Testis (tissue), 3 donors: ENCODE data around the gene FOSB. TPM values are rescaled to one million over a fixed set of nuclear protein-coding genes. Genes with fewer than 3 reads are reported as not detected.

ENCODE experiments used
- DNase-seq: peaks from one replicate; pipeline ENCODE4 v3.0.0-alpha.2; 2019
- H3K27ac ChIP-seq, 2 donors: fragments of 200-600 bp; sonication (generic); one replicate each; pipeline ENCODE4 v1.5.1; 2019
- H3K27me3 ChIP-seq: fragments of 200-600 bp; sonication (generic); one replicate; pipeline ENCODE4 v1.5.1; 2019
- H3K36me3 ChIP-seq: fragments of 200-600 bp; sonication (generic); one replicate; pipeline ENCODE4 v1.5.1; 2017; ENCODE audit warnings: low read depth; ENCODE audit errors: missing control alignments
- H3K4me1 ChIP-seq: fragments of 200-600 bp; sonication (generic); one replicate; pipeline ENCODE4 v1.5.1; 2019
- H3K4me3 ChIP-seq, 2 donors: fragments of 200-600 bp; sonication (generic); one replicate each; pipeline ENCODE4 v1.5.1; 2017 to 2019
- H3K9me3 ChIP-seq: fragments of 200-600 bp; sonication (generic); one replicate; pipeline ENCODE4 v1.5.1; 2017
- CTCF ChIP-seq, 3 experiments: fragments of 450-650 bp in 2 of 3; fragments of 200-600 bp in 1 of 3; sonication (generic) in 1 of 3; IDR thresholded peaks; one replicate each; pipeline ENCODE4 v1.5.1; 2016 to 2019; ENCODE audit warnings: antibody characterized with exemption in 3 of 3, mild to moderate bottlenecking in 2 of 3, moderate library complexity in 1 of 3
- POLR2A ChIP-seq: fragments of 450-650 bp; IDR thresholded peaks from one replicate; pipeline ENCODE4 v1.6.1; 2017; ENCODE audit warnings: antibody characterized with exemption, mild to moderate bottlenecking, moderate library complexity
- WGBS, 2 donors: methylation state at CpG; one replicate each; pipeline ENCODE4 v1.1.5; 2018; 5-methylcytosine and 5-hydroxymethylcytosine counted together
- intact Hi-C: fragments of 100-400 bp; cut with DNase I; formaldehyde crosslinking; loops from one replicate; pipeline ENCODE4 v1.15.1; 2023; ENCODE audit warnings: low total_unique reads
- polyA plus RNA-seq: library from polyadenylated mRNA; stranded (reverse); fragments of 350-450 nt; fragmentation: Illumina TruSeq; extraction: RNeasy Lipid Tissue Mini Kit (QIAGEN cat#74804); gene quantifications from one replicate; pipeline ENCODE4 v1.2.3, GENCODE V29; 2014; ENCODE audit warnings: low read depth, low replicate concordance; ENCODE audit not compliant: insufficient read depth
- total RNA-seq, 2 donors: library from RNA; depleted of rRNA; stranded (reverse); fragments of >200 nt; gene quantifications; one replicate each; pipeline ENCODE4 v1.2.3, GENCODE V29; 2016

FOSB gene
- total and polyA plus RNA-seq, 3 donors from 2014 or later, result 1.2 to 22.7 (median 3.9) TPM

- TF ChIP-seq POLR2A (no peak), CTCF (IDR thresholded peaks at IDR 0.05) (no peak)
- Histone ChIP-seq H3K4me3 (peak overlapping the region; percentile 26 to 53), H3K27ac (no peak overlapping the region), H3K36me3 (no peaks in the 10 kb centered on the region), H3K4me1 (no peaks in the 10 kb centered on the region), H3K9me3 (no peaks in the 10 kb centered on the region), H3K27me3 (no peaks in the 10 kb centered on the region)
- intact Hi-C loops, result no loop called here
- DNase-seq, result peak; percentile 58
- WGBS, 2 donors, result 11% methylated on average over 23 to 33 of the region's 37 CpGs
These were observed 31.7 kb downstream of the FOSB start for GRCh38 chr19:45499196-45500180.

DNA sequence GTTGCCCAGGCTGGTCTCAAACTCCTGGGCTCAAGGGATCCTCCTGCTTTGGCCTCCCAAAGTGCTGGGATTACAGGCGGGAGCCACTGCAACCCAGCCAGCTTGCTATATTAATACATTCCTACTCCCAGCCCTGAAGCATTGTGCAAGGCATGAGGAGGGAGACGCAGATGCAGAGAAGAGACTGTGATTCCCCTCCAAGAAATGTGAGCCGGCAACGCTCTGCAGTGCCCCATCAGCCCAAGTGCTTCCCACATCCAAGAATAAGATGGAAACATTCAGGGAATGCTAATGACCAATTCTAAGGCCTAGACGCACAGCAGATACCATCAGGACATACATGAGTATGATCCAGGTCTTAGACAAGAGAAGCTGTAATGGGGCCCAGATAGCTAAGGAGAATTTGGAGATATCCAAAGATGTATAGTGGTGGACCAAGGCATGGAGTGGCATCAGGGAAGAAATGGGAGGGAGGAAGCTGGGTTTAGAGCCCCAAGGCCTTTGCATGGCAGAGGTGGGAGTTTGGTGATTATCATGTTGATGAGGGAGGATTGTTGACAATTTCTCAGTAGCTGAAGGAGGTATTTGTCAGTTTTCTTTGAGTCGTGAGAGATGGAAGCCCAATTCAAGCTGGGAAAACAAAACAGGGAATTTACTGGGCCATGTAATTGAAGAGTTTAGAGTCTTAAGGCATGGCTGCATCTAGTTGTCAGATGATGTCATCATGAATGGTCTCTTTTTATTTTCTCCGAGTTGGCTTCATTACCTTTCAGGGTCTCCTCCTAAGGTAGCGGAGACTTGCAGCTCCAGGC lies 33.3 kb downstream of the FOSB start:
- no peak overlapping the region for H3K4me3 ChIP-seq
- intact Hi-C loops, result no loop called here
- no peaks in the 10 kb centered on the region for H3K9me3 ChIP-seq
- H3K36me3 ChIP-seq, result no peaks in the 10 kb centered on the region
- H3K27me3 ChIP-seq, result no peaks in the 10 kb centered on the region
- peaks cover 7% of the 10 kb centered on the region for H3K4me1 ChIP-seq
- no peak for DNase-seq
- no peak for TF ChIP-seq POLR2A
- no peak for TF ChIP-seq CTCF (IDR thresholded peaks at IDR 0.05)
- H3K27ac ChIP-seq, result no peak overlapping the region
- WGBS, 2 donors, result 64 to 72% methylated on average over 8 of the region's 8 CpGs

GRCh38 chr19:45501730-45502014 lies 33.9 kb downstream of the FOSB start:
- Histone ChIP-seq H3K4me1 (peaks cover 7% of the 10 kb centered on the region), H3K27ac (no peak overlapping the region), H3K36me3 (no peaks in the 10 kb centered on the region), H3K27me3 (no peaks in the 10 kb centered on the region), H3K9me3 (no peaks in the 10 kb centered on the region), H3K4me3 (no peak overlapping the region)
- 40 to 51% methylated on average over 1 to 2 of the region's 2 CpGs for WGBS, 2 donors
- intact Hi-C loops, result no loop called here
- DNase-seq, result no peak
- no peak for TF ChIP-seq CTCF (IDR thresholded peaks at IDR 0.05)
- TF ChIP-seq POLR2A, result no peak

- Histone ChIP-seq H3K4me1 (peaks cover 7% of the 10 kb centered on the region), H3K27ac (no peak overlapping the region), H3K9me3 (no peaks in the 10 kb centered on the region), H3K27me3 (no peaks in the 10 kb centered on the region), H3K36me3 (no peaks in the 10 kb centered on the region), H3K4me3 (no peak overlapping the region)
- TF ChIP-seq POLR2A (no peak), CTCF (IDR thresholded peaks at IDR 0.05) (no peak)
- WGBS, 2 donors, result 50 to 58% methylated on average over 5 of the region's 5 CpGs
- DNase-seq, result no peak
- intact Hi-C loops, result no loop called here
These were observed 34.3 kb downstream of the FOSB start for GRCh38 chr19:45502111-45502510.
